Natural killer cell treated with Interleukin-12 subunit alpha and Interleukin-12 subunit beta and Interleukin-15 and Interleukin-18, amount 100 ng/mL, for 72 hours (primary cell): Measurements from ENCODE around the gene MDFIC. TPM values are rescaled to one million over a fixed set of nuclear protein-coding genes. Genes with fewer than 3 reads are reported as not detected.

Experiments used
- ATAC-seq, 2 donors: fragments of 150-1000 bp; cut with Tn5 transposase in 1 of 2; sonication (Bioruptor Pico), chemical (Tn5 transposase) in 1 of 2; 2 replicates each; pipeline ENCODE4 v1.10.0; 2021
- DNase-seq: peaks from one replicate; pipeline ENCODE4 v3.0.0; 2022; ENCODE audit warnings: low spot score
- H3K27ac Mint-ChIP-seq, 2 donors: 1 replicate in 1 of 2; 2 replicates in 1 of 2; pipeline ENCODE4 v1.8.0; 2022; ENCODE audit warnings: mixed read lengths in 2 of 2, mild to moderate bottlenecking in 1 of 2, moderate library complexity in 1 of 2
- H3K27me3 Mint-ChIP-seq, 2 donors: 1 replicate in 1 of 2; 2 replicates in 1 of 2; pipeline ENCODE4 v1.8.0; 2022; ENCODE audit warnings: mixed read lengths in 2 of 2
- H3K36me3 Mint-ChIP-seq: one replicate; pipeline ENCODE4 v1.8.0; 2022; ENCODE audit warnings: mixed read lengths
- H3K4me1 Mint-ChIP-seq, 2 donors: 1 replicate in 1 of 2; 2 replicates in 1 of 2; pipeline ENCODE4 v1.8.0; 2022; ENCODE audit warnings: low read depth in 2 of 2, mixed read lengths in 2 of 2, mild to moderate bottlenecking in 1 of 2
- H3K4me3 Mint-ChIP-seq: one replicate; pipeline ENCODE4 v1.8.0; 2022; ENCODE audit warnings: mixed read lengths
- H3K9me3 Mint-ChIP-seq: 2 replicates; pipeline ENCODE4 v1.8.0; 2022; ENCODE audit warnings: mixed read lengths
- total RNA-seq, 2 donors: library from RNA; stranded (reverse); gene quantifications; one replicate each; pipeline ENCODE4 v1.2.3, GENCODE V29; 2022

MDFIC gene
- total RNA-seq, 2 donors from 2014 or later = 67.0 to 109 TPM

- H3K27ac Mint-ChIP-seq = no peak overlapping the region
- DNase-seq (no peak), ATAC-seq (no peak)
- peaks cover 7 to 10% of the 10 kb centered on the region in 2 donors for H3K4me1 Mint-ChIP-seq
- H3K36me3 Mint-ChIP-seq = peaks cover 3% of the 10 kb centered on the region
- H3K9me3 Mint-ChIP-seq = no peaks in the 10 kb centered on the region
- H3K27me3 Mint-ChIP-seq = no peaks in the 10 kb centered on the region
- no peak overlapping the region for H3K4me3 Mint-ChIP-seq
Measured at GRCh38 chr7:115032715-115033703, 111.1 kb downstream of the MDFIC start.

- Mint-ChIP-seq H3K27ac (no peak overlapping the region), H3K36me3 (no peaks in the 10 kb centered on the region), H3K4me1 (peaks cover 7 to 10% of the 10 kb centered on the region in 2 donors), H3K27me3 (no peaks in the 10 kb centered on the region), H3K4me3 (no peak overlapping the region), H3K9me3 (no peaks in the 10 kb centered on the region)
- DNase-seq (no peak), ATAC-seq (no peak)
Measured at GRCh38 chr7:115033917-115034459, 112.1 kb downstream of the MDFIC start.

GRCh38 chr7:115034515-115034914, 112.6 kb downstream of the MDFIC start:
- no peak overlapping the region for H3K4me3 Mint-ChIP-seq

GRCh38 chr7:115037128-115037802, 115.4 kb downstream of the MDFIC start:
- Mint-ChIP-seq H3K4me1 (peaks cover 7 to 10% of the 10 kb centered on the region in 2 donors), H3K27me3 (no peaks in the 10 kb centered on the region), H3K36me3 (no peaks in the 10 kb centered on the region), H3K27ac (peak overlapping the region in 1 of 2 donors; percentile 7), H3K4me3 (peak overlapping the region; percentile 8), H3K9me3 (no peaks in the 10 kb centered on the region)
- no peak for DNase-seq
- no peak for ATAC-seq

More at GRCh38 chr7:115034515-115034914, 112.6 kb downstream of the MDFIC start:
- no peaks in the 10 kb centered on the region for H3K27me3 Mint-ChIP-seq
- no peak overlapping the region for H3K27ac Mint-ChIP-seq
- H3K9me3 Mint-ChIP-seq = no peaks in the 10 kb centered on the region
- ATAC-seq (no peak), DNase-seq (no peak)
- peaks cover 7 to 10% of the 10 kb centered on the region in 2 donors for H3K4me1 Mint-ChIP-seq
- H3K36me3 Mint-ChIP-seq = no peaks in the 10 kb centered on the region

- Mint-ChIP-seq H3K9me3 (no peaks in the 10 kb centered on the region), H3K4me3 (no peak overlapping the region), H3K36me3 (no peaks in the 10 kb centered on the region), H3K4me1 (peaks cover 7 to 10% of the 10 kb centered on the region in 2 donors), H3K27me3 (no peaks in the 10 kb centered on the region), H3K27ac (no peak overlapping the region)
- DNase-seq = no peak
- ATAC-seq = no peak
Measured at GRCh38 chr7:115038158-115038557, 116.3 kb downstream of the MDFIC start.

GRCh38 chr7:115040057-115040456, 118.2 kb downstream of the MDFIC start:
- no peaks in the 10 kb centered on the region for H3K36me3 Mint-ChIP-seq
- DNase-seq (no peak), ATAC-seq (no peak)
- no peaks in the 10 kb centered on the region for H3K9me3 Mint-ChIP-seq
- peaks cover 7 to 10% of the 10 kb centered on the region in 2 donors for H3K4me1 Mint-ChIP-seq
- no peaks in the 10 kb centered on the region for H3K27me3 Mint-ChIP-seq
- H3K4me3 Mint-ChIP-seq = no peak overlapping the region
- no peak overlapping the region for H3K27ac Mint-ChIP-seq

GRCh38 chr7:115040495-115040894, 118.6 kb downstream of the MDFIC start:
- DNase-seq = no peak
- Mint-ChIP-seq H3K4me1 (peaks cover 7 to 10% of the 10 kb centered on the region in 2 donors), H3K4me3 (no peak overlapping the region), H3K27me3 (no peaks in the 10 kb centered on the region), H3K36me3 (no peaks in the 10 kb centered on the region), H3K9me3 (no peaks in the 10 kb centered on the region), H3K27ac (no peak overlapping the region)
- no peak for ATAC-seq

GRCh38 chr7:115042596-115042995, 120.7 kb downstream of the MDFIC start:
- Mint-ChIP-seq H3K27ac (no peak overlapping the region), H3K4me3 (no peak overlapping the region), H3K36me3 (no peaks in the 10 kb centered on the region), H3K4me1 (peaks cover 0 to under 1% of the 10 kb centered on the region in 2 donors), H3K27me3 (peaks cover 0 to 5% of the 10 kb centered on the region in 2 donors), H3K9me3 (no peaks in the 10 kb centered on the region)
- DNase-seq = no peak
- no peak for ATAC-seq

GRCh38 chr7:115043605-115044004, 121.7 kb downstream of the MDFIC start:
- Mint-ChIP-seq H3K4me3 (no peak overlapping the region), H3K27ac (no peak overlapping the region), H3K27me3 (peaks cover 0 to 5% of the 10 kb centered on the region in 2 donors), H3K9me3 (no peaks in the 10 kb centered on the region), H3K36me3 (no peaks in the 10 kb centered on the region), H3K4me1 (no peaks in the 10 kb centered on the region)
- DNase-seq (no peak), ATAC-seq (no peak)

- Mint-ChIP-seq H3K27ac (no peak overlapping the region), H3K9me3 (no peaks in the 10 kb centered on the region), H3K27me3 (peaks cover 0 to 5% of the 10 kb centered on the region in 2 donors), H3K4me1 (no peaks in the 10 kb centered on the region), H3K36me3 (no peaks in the 10 kb centered on the region), H3K4me3 (no peak overlapping the region)
- DNase-seq = no peak
- ATAC-seq = no peak
Measured at GRCh38 chr7:115044224-115044623, 122.3 kb downstream of the MDFIC start.

GRCh38 chr7:115047958-115048720, 126.2 kb downstream of the MDFIC start:
- Mint-ChIP-seq H3K27ac (no peak overlapping the region), H3K4me3 (no peak overlapping the region), H3K36me3 (peaks cover 4% of the 10 kb centered on the region), H3K4me1 (no peaks in the 10 kb centered on the region), H3K9me3 (peaks cover 3% of the 10 kb centered on the region), H3K27me3 (peaks cover 0 to 11% of the 10 kb centered on the region in 2 donors)
- ATAC-seq = no peak
- DNase-seq = no peak

- Mint-ChIP-seq H3K36me3 (peaks cover 4% of the 10 kb centered on the region), H3K9me3 (peaks cover 3% of the 10 kb centered on the region)
- no peak for ATAC-seq
Measured at GRCh38 chr7:115052706-115053105, 130.8 kb downstream of the MDFIC start.

GRCh38 chr7:115054478-115055065, 132.7 kb downstream of the MDFIC start:
- no peak overlapping the region for H3K27ac Mint-ChIP-seq
- no peak for ATAC-seq
- H3K4me3 Mint-ChIP-seq = no peak overlapping the region
- peaks cover 3% of the 10 kb centered on the region for H3K9me3 Mint-ChIP-seq
- H3K4me1 Mint-ChIP-seq = no peaks in the 10 kb centered on the region
- no peak for DNase-seq
- peaks cover 4% of the 10 kb centered on the region for H3K36me3 Mint-ChIP-seq
- H3K27me3 Mint-ChIP-seq = peaks cover 0 to 11% of the 10 kb centered on the region in 2 donors

More at GRCh38 chr7:115052706-115053105, 130.8 kb downstream of the MDFIC start:
- peaks cover 0 to 11% of the 10 kb centered on the region in 2 donors for H3K27me3 Mint-ChIP-seq
- no peak for DNase-seq
- H3K4me3 Mint-ChIP-seq = no peak overlapping the region
- H3K4me1 Mint-ChIP-seq = no peaks in the 10 kb centered on the region
- no peak overlapping the region for H3K27ac Mint-ChIP-seq
